ENCODE data around the gene FUOM.

DNA sequence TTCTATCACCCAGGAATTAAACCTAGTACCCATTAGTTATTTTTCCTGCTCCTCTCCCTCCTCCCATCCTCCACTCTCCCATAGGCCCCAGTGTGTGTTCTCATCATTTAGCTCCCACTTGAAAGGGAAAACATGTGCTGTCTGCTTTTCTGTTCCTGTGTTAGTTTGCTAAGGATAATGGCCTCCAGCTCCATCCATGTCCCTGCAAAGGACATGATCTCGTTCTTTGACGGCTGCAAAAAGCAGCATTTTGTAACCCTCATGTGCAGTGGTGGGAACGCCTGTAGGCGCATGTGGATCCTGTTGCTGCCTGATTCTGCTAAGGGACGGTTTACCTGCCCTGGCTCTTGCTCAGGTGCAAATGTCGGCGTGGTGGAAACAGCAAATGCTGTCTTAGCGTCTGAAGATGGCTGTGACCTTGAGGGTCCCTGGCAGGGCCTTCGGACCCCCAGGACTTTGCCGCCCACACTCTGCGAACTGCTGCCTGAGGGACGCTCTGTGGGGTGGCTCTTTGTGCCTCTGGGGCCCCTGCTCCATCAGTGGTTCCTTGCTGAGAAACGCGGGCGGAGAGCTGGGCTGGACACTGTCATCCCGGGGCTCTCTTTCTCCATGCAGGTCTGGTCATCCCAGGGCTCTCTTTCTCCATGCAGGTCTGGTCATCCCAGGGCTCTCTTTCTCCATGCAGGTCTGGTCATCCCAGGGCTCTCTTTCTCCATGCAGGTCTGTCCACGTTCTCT, 30.6 kb upstream of the FUOM start:
- TF ChIP-seq, protein P1, sequence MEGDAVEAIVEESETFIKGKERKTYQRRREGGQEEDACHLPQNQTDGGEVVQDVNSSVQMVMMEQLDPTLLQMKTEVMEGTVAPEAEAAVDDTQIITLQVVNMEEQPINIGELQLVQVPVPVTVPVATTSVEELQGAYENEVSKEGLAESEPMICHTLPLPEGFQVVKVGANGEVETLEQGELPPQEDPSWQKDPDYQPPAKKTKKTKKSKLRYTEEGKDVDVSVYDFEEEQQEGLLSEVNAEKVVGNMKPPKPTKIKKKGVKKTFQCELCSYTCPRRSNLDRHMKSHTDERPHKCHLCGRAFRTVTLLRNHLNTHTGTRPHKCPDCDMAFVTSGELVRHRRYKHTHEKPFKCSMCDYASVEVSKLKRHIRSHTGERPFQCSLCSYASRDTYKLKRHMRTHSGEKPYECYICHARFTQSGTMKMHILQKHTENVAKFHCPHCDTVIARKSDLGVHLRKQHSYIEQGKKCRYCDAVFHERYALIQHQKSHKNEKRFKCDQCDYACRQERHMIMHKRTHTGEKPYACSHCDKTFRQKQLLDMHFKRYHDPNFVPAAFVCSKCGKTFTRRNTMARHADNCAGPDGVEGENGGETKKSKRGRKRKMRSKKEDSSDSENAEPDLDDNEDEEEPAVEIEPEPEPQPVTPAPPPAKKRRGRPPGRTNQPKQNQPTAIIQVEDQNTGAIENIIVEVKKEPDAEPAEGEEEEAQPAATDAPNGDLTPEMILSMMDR (conservative IDR thresholded peaks at IDR 0.05; ENCODE audit: low read depth in 2 of 2) = no peak
- TF ChIP-seq EZH2 (IDR thresholded peaks at IDR 0.05; ENCODE audit: low read depth, unreplicated experiment) = no peak
- TF ChIP-seq STAT1 (IDR thresholded peaks at IDR 0.05; ENCODE audit: unreplicated experiment) = no peak
- no peak for TF ChIP-seq REST (IDR thresholded peaks at IDR 0.05; ENCODE audit: unreplicated experiment)
- TF ChIP-seq POLR2AphosphoS5 (IDR thresholded peaks at IDR 0.05; ENCODE audit: low read depth) = no peak
- TF ChIP-seq, protein P2, sequence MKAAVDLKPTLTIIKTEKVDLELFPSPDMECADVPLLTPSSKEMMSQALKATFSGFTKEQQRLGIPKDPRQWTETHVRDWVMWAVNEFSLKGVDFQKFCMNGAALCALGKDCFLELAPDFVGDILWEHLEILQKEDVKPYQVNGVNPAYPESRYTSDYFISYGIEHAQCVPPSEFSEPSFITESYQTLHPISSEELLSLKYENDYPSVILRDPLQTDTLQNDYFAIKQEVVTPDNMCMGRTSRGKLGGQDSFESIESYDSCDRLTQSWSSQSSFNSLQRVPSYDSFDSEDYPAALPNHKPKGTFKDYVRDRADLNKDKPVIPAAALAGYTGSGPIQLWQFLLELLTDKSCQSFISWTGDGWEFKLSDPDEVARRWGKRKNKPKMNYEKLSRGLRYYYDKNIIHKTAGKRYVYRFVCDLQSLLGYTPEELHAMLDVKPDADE (IDR thresholded peaks at IDR 0.05) = no peak
- TF ChIP-seq JUNB (IDR thresholded peaks at IDR 0.05; ENCODE audit: unreplicated experiment) = no peak
- TF ChIP-seq EZH2phosphoT487 (IDR thresholded peaks at IDR 0.05; ENCODE audit: unreplicated experiment) = no peak

Measured in GM23338 (cell line).